ENCODE measurements around the gene CASP8AP2.
"Not testable (repeated sequence)": the region's sequence is repeated elsewhere in the genome, so short reads cannot be mapped to it uniquely, and the experiment has no call there.

GRCh38 chr6:89890845-89891528, 61.3 kb downstream of the CASP8AP2 start:
- TF ChIP-seq EP300 (IDR thresholded peaks at IDR 0.05); POLR2A (IDR thresholded peaks at IDR 0.05; ENCODE audit: low read depth); CTCF (IDR thresholded peaks at IDR 0.05): not testable (repeated sequence)

Measured in esophagus muscularis mucosa (tissue), 4 donors.